ENCODE results near the gene CNTN5.
"Not testable (repeated sequence)": the region's sequence is repeated elsewhere in the genome, so short reads cannot be mapped to it uniquely, and the experiment has no call there.

CNTN5 gene

DNA sequence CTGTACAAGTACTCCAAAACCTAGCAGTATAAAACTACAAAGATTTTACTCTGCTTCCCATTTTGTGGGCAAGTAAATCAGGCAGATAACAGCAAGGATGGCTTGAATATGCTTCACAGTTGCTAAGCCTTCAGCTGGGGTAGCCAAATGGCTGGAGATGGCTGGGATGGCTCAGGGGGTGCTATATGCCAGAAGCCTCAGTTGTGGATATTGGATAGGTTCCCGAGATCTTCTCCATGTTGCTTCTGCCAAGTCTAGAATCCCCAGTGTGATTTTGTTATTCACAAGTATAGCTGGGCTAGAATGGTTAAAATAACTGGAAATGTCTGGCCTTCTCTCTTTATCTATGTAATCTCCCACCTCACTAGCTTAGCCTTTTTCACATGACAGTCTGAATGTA, 1194.0 kb downstream of the CNTN5 start:
- DNase-seq (ENCODE audit: low read depth) = no peak

DNA sequence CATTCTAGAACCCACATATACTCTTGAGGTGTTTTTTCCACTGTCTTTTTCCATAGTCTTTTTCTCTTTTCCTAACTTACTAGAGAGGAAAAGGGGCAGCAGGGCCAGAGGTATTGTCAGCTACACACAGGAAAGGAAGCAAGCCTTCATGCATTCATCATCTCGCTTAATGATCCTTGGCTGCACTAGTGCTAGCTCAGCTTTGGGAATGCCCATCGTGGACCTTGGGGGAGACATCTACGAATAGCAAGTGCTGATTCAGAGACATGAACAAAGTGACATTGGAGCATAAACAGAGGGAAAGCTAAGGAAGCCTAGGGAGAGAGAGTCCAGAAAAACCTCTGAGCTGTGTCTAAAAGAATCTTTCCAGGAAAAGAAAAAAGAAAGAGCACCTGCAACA, 1200.1 kb downstream of the CNTN5 start:
- DNase-seq (ENCODE audit: low read depth) = no peak

GRCh38 chr11:100221791-100222190, 1201.0 kb downstream of the CNTN5 start:
- no peak for DNase-seq (ENCODE audit: low read depth)

DNA sequence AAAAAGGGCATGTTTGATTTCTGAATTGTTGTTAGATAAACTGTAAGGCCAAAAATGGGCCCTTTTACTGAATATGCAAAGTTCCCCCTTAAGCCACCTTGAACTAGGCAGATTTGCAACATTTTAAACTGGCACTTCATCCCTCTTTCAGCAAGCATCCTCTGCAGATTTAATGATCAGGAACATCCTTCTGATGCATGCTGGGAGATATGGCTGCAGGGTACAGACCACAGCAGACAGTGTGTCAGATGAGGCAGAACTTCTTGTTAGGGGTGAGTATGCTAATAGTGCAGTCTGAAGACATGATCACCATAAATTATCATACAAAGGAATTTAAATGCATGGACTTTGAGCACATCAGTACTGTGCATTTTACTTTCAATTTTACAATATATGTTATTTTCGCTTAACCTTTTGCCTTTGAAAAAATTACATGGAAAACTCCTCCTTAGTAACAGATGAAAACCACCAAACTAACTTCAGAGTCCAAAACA, 1203.8 kb downstream of the CNTN5 start:
- DNase-seq (ENCODE audit: low read depth) = no peak

- no peak for DNase-seq (ENCODE audit: low read depth)
These were observed 1208.3 kb downstream of the CNTN5 start for GRCh38 chr11:100229086-100229485.

GRCh38 chr11:100232006-100232405, 1211.3 kb downstream of the CNTN5 start:
- DNase-seq (ENCODE audit: low read depth) = no peak

DNA sequence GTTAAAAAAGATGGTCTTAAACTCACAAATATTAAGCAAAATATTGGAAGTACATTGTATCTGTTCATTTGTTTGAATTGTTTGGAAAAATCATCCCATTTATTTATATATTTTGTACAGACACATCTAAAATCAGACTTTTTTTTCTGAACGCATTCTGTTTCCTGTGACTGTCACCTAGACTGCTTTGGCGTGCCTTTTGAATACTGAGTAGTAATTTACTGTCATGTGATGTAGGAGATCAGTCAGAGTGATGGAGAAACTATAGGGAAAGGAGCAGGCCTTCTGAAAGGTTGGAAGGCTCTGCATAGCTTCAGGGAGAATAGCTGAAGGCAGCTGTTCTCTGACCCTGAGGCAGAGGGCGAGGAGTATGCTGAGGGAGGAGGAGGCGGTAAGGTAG, 1214.3 kb downstream of the CNTN5 start:
- no peak for DNase-seq (ENCODE audit: low read depth)

GRCh38 chr11:100240025-100240539, 1219.3 kb downstream of the CNTN5 start:
- no peak for DNase-seq (ENCODE audit: low read depth)

DNA sequence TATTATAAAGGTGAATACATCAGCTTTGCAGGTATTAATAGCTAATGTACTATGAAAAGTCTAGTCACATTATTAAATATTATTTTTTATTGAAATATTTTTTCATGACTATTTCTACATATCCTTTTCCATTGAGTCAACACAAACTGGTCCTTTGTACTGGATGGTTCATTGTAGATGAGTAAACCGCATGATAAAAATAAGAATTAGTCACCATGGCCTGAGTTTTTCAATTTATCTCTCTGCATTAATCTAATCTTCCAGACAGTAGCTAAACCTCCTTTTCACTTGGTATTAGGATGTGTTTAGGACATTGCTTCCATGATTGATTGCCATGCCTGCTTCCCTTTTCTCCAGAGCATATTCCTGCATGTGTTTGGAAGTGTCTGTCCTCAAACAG, 1227.0 kb downstream of the CNTN5 start:
- no peak for DNase-seq (ENCODE audit: low read depth)

DNA sequence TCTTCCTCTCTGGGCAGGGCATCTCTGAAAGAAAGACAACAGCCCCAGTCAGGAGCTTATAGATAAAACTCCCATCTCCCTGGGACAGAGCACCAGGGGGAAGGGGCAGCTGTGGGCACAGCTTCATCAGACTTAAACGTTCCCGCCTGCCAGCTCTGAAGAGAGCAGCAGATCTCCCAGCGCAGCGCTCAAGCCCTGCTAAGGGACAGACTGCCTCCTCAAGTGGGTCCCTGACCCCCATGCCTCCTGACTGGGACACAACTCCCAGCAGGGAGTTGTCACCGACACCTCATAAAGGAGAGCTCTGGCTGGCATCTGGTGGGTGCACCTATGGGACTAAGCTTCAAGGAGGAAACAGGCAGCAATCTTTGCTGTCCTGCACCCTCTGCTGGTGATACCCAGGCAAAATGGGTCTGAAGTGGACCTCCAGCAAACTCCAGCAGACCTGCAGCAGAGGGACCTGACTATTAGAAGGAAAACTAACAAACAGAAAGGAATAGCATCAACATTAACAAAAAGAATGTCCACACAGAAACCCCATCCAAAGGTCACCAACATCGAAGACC, 1236.6 kb downstream of the CNTN5 start:
- DNase-seq (ENCODE audit: low read depth) = not testable (repeated sequence)

GRCh38 chr11:100269516-100269915, 1248.8 kb downstream of the CNTN5 start:
- DNase-seq (ENCODE audit: low read depth) = no peak

DNA sequence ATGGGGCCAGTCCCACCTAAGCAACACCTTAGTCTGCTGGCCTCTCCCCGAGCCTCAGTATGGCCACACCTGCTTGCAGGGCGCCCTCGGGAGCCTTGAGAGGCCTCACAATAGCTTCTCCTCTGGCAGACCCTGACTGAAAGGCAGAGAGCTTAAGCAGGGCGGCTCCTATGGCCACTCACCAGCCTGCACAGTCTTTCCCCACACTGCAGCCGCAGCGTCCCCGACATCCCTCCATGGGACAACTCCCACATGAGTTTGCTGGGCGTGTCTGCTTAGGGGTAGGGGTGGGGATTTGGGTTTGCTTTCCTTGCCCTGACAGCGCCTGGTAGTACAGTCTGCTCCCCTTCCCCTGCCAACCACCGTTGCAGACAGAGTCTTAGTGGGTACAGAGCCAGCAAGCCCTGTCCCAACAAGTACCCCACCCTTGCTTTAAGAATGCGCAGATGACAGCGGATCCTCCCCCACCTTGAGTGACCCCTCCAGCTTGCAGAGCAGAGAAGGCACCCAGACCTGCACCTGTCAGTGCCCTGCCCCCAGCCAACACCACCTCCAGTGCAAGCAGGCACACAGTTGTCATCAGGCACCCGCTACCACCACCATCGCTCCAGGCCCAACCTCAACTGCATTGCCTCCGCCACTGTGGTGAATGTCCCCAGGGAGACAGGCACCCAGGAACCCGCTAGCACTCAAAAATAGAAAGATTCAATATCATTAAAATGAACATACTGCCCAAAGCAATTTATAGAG, 1252.5 kb downstream of the CNTN5 start:
- no peak for DNase-seq (ENCODE audit: low read depth)

DNA sequence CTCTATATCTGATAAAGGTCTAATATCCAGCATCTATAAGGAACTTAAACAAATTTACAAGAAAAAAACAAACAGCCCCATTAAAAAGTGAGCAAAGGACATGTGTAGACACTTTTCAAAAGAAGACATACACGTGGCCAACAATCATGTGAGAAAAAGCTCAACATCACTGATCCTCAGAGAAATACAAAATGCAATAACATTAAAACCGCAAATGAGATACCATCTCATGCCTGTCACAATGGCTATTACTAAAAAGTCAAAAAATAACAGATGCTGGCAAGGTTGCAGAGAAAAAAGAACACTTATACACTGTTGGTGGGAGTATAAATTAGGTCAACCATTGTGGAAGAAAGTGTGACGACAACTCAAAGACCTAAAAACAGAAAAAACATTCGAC, 1253.7 kb downstream of the CNTN5 start:
- DNase-seq (ENCODE audit: low read depth) = not testable (repeated sequence)

- DNase-seq (ENCODE audit: low read depth) = no peak
These were observed 1274.0 kb downstream of the CNTN5 start for GRCh38 chr11:100294748-100295147.

- DNase-seq (ENCODE audit: low read depth) = no peak
These were observed 1275.4 kb downstream of the CNTN5 start for GRCh38 chr11:100296051-100296679.

DNA sequence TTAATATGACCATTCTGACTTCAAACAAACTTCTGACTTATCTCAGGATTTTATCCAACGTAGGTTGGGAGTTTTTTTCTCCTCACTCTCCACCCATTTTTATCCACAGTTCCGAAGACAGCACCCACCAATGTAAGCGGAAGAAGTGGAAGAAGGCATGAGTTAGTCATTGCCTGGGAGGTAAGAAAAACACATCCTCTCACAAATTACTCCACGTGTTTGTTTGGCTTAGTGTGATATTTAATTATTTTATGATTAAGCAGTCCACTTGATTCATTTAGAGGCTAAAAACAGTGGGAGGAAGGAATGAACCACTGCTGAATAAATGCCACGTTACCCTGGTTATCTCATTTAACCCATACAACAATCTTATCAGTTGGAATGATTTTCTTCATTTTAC, 1276.8 kb downstream of the CNTN5 start:
- no peak for DNase-seq (ENCODE audit: low read depth)

DNA sequence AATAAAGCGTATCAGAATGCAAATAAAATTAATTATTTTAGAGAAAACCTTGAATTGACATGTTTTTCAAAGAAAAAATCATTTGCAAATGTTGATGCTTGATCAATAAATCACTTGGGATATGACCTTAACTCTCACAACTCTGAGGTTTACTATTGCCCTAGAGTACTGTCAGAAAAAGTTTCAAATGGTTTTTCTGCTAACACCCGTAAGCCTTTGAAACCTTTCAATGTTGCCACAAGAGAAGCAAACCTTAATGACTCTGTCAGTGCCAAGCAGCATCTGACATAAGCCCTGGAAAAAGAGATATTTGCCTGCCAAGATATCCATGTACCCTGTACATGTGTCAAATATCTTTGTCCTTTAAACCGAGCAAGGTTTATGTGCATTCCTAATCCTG, 1282.1 kb downstream of the CNTN5 start:
- DNase-seq (ENCODE audit: low read depth) = no peak

- no peak for DNase-seq (ENCODE audit: low read depth)
These were observed 1283.1 kb downstream of the CNTN5 start for GRCh38 chr11:100303897-100304296.

GRCh38 chr11:100308202-100308601, 1287.5 kb downstream of the CNTN5 start:
- DNase-seq (ENCODE audit: low read depth) = no peak

- DNase-seq (ENCODE audit: low read depth) = no peak
These were observed 1295.2 kb downstream of the CNTN5 start for GRCh38 chr11:100315946-100316345.

- no peak for DNase-seq (ENCODE audit: low read depth)
These were observed 1296.2 kb downstream of the CNTN5 start for GRCh38 chr11:100316952-100317351.

- no peak for DNase-seq (ENCODE audit: low read depth)
These were observed 1298.9 kb downstream of the CNTN5 start for GRCh38 chr11:100319691-100320090.
